K562 (cell line): Measurements from ENCODE around the gene DHX29. TPM values are rescaled to one million over a fixed set of nuclear protein-coding genes. Genes with fewer than 3 reads are reported as not detected.

ENCODE experiments used
- ATAC-seq: fragments of 200-7000 bp; cut with Tn5 transposase; 3 replicates; pipeline ENCODE4 v1.9.1; 2020; ENCODE audit warnings: moderate library complexity
- BruUV-seq: library from RNA; stranded (reverse); fragments of 400-500 nt; replicated peaks from 2 replicates; lab custom pipeline; 2021; lab: Mats Ljungman, UMichigan
- CTCF ChIA-PET: fragments of 300-600 bp; formaldehyde crosslinking; extraction: SDS; loops from one replicate; lab custom pipeline; 2021; ENCODE audit warnings: low intra/inter-chr PET ratio; lab: Yijun Ruan, JAX
- POLR2A ChIA-PET: fragments of 300-600, 350-650 bp; sonication (Branson Sonifier 250); formaldehyde crosslinking; extraction: SDS; loops from one replicate; lab custom pipeline; 2021; ENCODE audit warnings: antibody characterized with exemption, inconsistent platforms; lab: Yijun Ruan, JAX
- DNase-seq, 4 experiments: peaks; one replicate each; pipeline versions ENCODE4 v3.0.0 to v3.0.0-alpha.2; 2011 to 2018; ENCODE audit warnings: low spot score in 3 of 4, mixed read lengths in 3 of 4; ENCODE audit errors: extremely low read depth in 1 of 4
- FAIRE-seq: peaks from 2 replicates; lab custom pipeline; 2011; peaks lifted over from hg19 to GRCh38; lab: Jason Lieb, UNC
- H2AFZ ChIP-seq: 2 replicates; pipeline ENCODE4 v1.6.0; 2011; ENCODE audit warnings: low read depth, low read length, control low read depth, inconsistent platforms
- H3K27ac ChIP-seq: fragments of 200-600 bp; 3 replicates; pipeline ENCODE4 v1.8.0; 2011; ENCODE audit warnings: low read depth, mild to moderate bottlenecking, control low read depth, inconsistent platforms, low read length, moderate library complexity, mixed read lengths; ENCODE audit errors: extremely low read depth
- H3K27me3 ChIP-seq, 2 experiments: fragments of 300-600 bp in 1 of 2; 2 replicates in 1 of 2; 3 replicates in 1 of 2; pipeline versions ENCODE4 v1.6.0 to v1.8.0; 2011; ENCODE audit warnings: inconsistent platforms in 2 of 2, low read length in 2 of 2, mild to moderate bottlenecking in 1 of 2, mixed read lengths in 1 of 2, moderate library complexity in 1 of 2; ENCODE audit not compliant: control insufficient read depth in 2 of 2, insufficient read depth in 2 of 2
- H3K36me3 ChIP-seq: fragments of 300-600 bp; 3 replicates; pipeline ENCODE4 v1.8.0; 2011; ENCODE audit warnings: mild to moderate bottlenecking, low read length, inconsistent platforms; ENCODE audit not compliant: control insufficient read depth, insufficient read depth
- H3K4me1 ChIP-seq, 2 experiments: fragments of 200-600 bp in 1 of 2; replicated peaks in 1 of 2; 2 replicates in 1 of 2; 3 replicates in 1 of 2; pipeline versions ENCODE4 v1.5.1 to v1.8.0; 2011; ENCODE audit warnings: inconsistent platforms in 2 of 2, low read length in 2 of 2, mild to moderate bottlenecking in 1 of 2, mixed read lengths in 1 of 2, moderate library complexity in 1 of 2; ENCODE audit not compliant: control insufficient read depth in 2 of 2, insufficient read depth in 2 of 2
- H3K4me2 ChIP-seq: 2 replicates; pipeline ENCODE4 v1.6.1; 2011; ENCODE audit warnings: low read length, control low read depth, inconsistent platforms, mixed read lengths; ENCODE audit not compliant: insufficient read depth
- H3K4me3 ChIP-seq: fragments of 200-600 bp; sonication (generic), shearing (Covaris generic); 2 replicates; pipeline ENCODE4 v1.5.1; 2016; ENCODE audit warnings: control low read depth, inconsistent platforms
- H3K79me2 ChIP-seq: fragments of 200-600 bp; 3 replicates; pipeline ENCODE4 v1.8.0; 2011; ENCODE audit warnings: low read length, inconsistent platforms; ENCODE audit not compliant: control insufficient read depth, insufficient read depth
- H3K9ac ChIP-seq, 2 experiments: 2 replicates each; pipeline versions ENCODE4 v1.6.0 to v1.6.1; 2011; ENCODE audit warnings: low read depth in 2 of 2, low read length in 2 of 2, control low read depth in 1 of 2, inconsistent platforms in 1 of 2, mild to moderate bottlenecking in 1 of 2, mixed read lengths in 1 of 2; ENCODE audit not compliant: insufficient read depth in 1 of 2
- H3K9me1 ChIP-seq: one replicate; pipeline ENCODE4 v1.6.0; 2011; ENCODE audit warnings: inconsistent platforms, mild to moderate bottlenecking, low read length, moderate library complexity; ENCODE audit not compliant: control insufficient read depth, insufficient read depth
- H3K9me3 ChIP-seq: replicated peaks from 2 replicates; pipeline ENCODE4 v1.5.1; 2011; ENCODE audit warnings: low read depth, low read length, inconsistent platforms; ENCODE audit not compliant: control insufficient read depth, insufficient read depth
- H4K20me1 ChIP-seq: replicated peaks from 2 replicates; pipeline ENCODE4 v1.6.1; 2011; ENCODE audit warnings: low read length, inconsistent platforms, mixed read lengths; ENCODE audit not compliant: control insufficient read depth, insufficient read depth
- CBFA2T2 ChIP-seq: fragments of 450-650 bp; conservative IDR thresholded peaks from 2 replicates; pipeline ENCODE4 v1.6.1; 2017; ENCODE audit warnings: mild to moderate bottlenecking
- FOXA3 ChIP-seq, 2 experiments: fragments of 450-650 bp in 1 of 2; sonication (generic) in 1 of 2; formaldehyde crosslinking; IDR thresholded peaks in 1 of 2; conservative IDR thresholded peaks in 1 of 2; 2 replicates each; pipeline versions ENCODE4 v1.4.0 to v1.8.0; 2020 to 2022; ENCODE audit warnings: mild to moderate bottlenecking in 2 of 2, missing genetic modification reagents in 1 of 2
- FOXK2 ChIP-seq, 2 experiments: fragments of 450-650 bp; IDR thresholded peaks in 1 of 2; conservative IDR thresholded peaks in 1 of 2; 2 replicates each; pipeline ENCODE4 v1.6.1; 2016; ENCODE audit warnings: low read depth in 2 of 2, mild to moderate bottlenecking in 1 of 2
- GTF2E2 ChIP-seq: fragments of 200-800 bp; sonication (Bioruptor generic); IDR thresholded peaks from 2 replicates; pipeline ENCODE4 v1.6.1; 2016; ENCODE audit warnings: missing genetic modification characterization, missing compliant biosample characterization
- RAD21 ChIP-seq, 2 experiments: fragments of 250-450 bp in 1 of 2; fragments of 450-650 bp in 1 of 2; sonication (Bioruptor Pico) in 1 of 2; formaldehyde crosslinking in 1 of 2; IDR thresholded peaks in 1 of 2; conservative IDR thresholded peaks in 1 of 2; 2 replicates each; pipeline versions ENCODE4 v1.4.0 to v1.8.0; 2020 to 2022; ENCODE audit warnings: mild to moderate bottlenecking in 2 of 2, moderate library complexity in 1 of 2
- SMARCA5 ChIP-seq: fragments of 450-650 bp; IDR thresholded peaks from 2 replicates; pipeline ENCODE4 v1.6.1; 2016
- SRSF1 ChIP-seq: fragments of 200-400 bp; formaldehyde crosslinking; IDR thresholded peaks from 2 replicates; pipeline ENCODE4 v1.6.1; 2017; ENCODE audit warnings: mild to moderate bottlenecking, low read depth, low read length, moderate library complexity
- YBX1 ChIP-seq: fragments of 450-650 bp; IDR thresholded peaks from 2 replicates; pipeline ENCODE4 v1.7.1; 2016; ENCODE audit warnings: mild to moderate bottlenecking
- WGBS: fragments of 100-300 bp; shearing (Covaris generic); methylation state at CpG from one replicate; pipeline ENCODE4 v1.1.6; 2016; ENCODE audit warnings: low coverage, mixed read lengths; ENCODE audit not compliant: insufficient coverage; ENCODE audit errors: missing lambda C conversion rate; 5-methylcytosine and 5-hydroxymethylcytosine counted together
- in situ Hi-C: fragments of 300-500 bp; cut with MboI; formaldehyde crosslinking; loops from 4 replicates; pipeline ENCODE4 v1.15.0; 2018; ENCODE audit warnings: inconsistent platforms, mixed read lengths
- intact Hi-C: fragments of 100-400 bp; cut with micrococcal nuclease; formaldehyde crosslinking; loops from 2 replicates; pipeline ENCODE4 v1.14.2; 2022
- polyA plus RNA-seq, 8 experiments: library from polyadenylated mRNA; depleted of rRNA in 4 of 8; stranded (reverse) in 5 of 8; unstranded in 3 of 8; fragments of >200 nt; fragmentation: Nextera tagmentation in 2 of 8; fragmentation: Illumina TruSeq in 1 of 8; extraction: Ambion mirVana in 2 of 8; extraction: Trizol in 1 of 8; gene quantifications; 2 replicates each; pipeline versions ENCODE4 v1.2.1 to v1.2.3, GENCODE V29; 2011 to 2014; ENCODE audit warnings: inconsistent platforms in 1 of 8, missing spikeins in 1 of 8
- total RNA-seq, 7 experiments: library from RNA; depleted of rRNA in 6 of 7; stranded (reverse); fragments of >200 nt in 6 of 7; fragmentation: Illumina TruSeq in 2 of 7; extraction: Trizol in 2 of 7; gene quantifications; 2 replicates each; pipeline versions ENCODE4 v1.2.1 to v1.2.3, GENCODE V29; 2011 to 2021; ENCODE audit warnings: low replicate concordance in 1 of 7
- TF ChIP-seq, protein P1 (sequence below): fragments of 450-650 bp; IDR thresholded peaks from 2 replicates; pipeline ENCODE4 v1.6.1; 2016; ENCODE audit warnings: borderline replicate concordance
- TF ChIP-seq, protein P2 (sequence below), 3 experiments: IDR thresholded peaks in 2 of 3; conservative IDR thresholded peaks in 1 of 3; 2 replicates each; pipeline ENCODE4 v1.5.1; 2011 to 2012; ENCODE audit warnings: low read length in 3 of 3, mild to moderate bottlenecking in 3 of 3, control low read depth in 2 of 3, improper control_type of control experiment in 1 of 3, inconsistent platforms in 1 of 3, low read depth in 1 of 3, mixed read lengths in 1 of 3, moderate library complexity in 1 of 3; ENCODE audit not compliant: insufficient read depth in 2 of 3
- TF ChIP-seq, protein P3 (sequence below): fragments of 250-450 bp; sonication (Bioruptor Pico); IDR thresholded peaks from 2 replicates; pipeline ENCODE4 v1.5.0; 2020; ENCODE audit warnings: mild to moderate bottlenecking, borderline replicate concordance
- TF ChIP-seq, protein P4 (sequence below): fragments of 450-650 bp; formaldehyde crosslinking; IDR thresholded peaks from 2 replicates; pipeline ENCODE4 v1.4.0; 2020; ENCODE audit warnings: mild to moderate bottlenecking, moderate library complexity

The DHX29 gene
- total and polyA plus RNA-seq, 9 of the 15 experiments (the other 6 are each of a cell fraction or from before 2014, with no cell fraction given), result 7.5 to 42.1 (median 25.0) TPM

DNA sequence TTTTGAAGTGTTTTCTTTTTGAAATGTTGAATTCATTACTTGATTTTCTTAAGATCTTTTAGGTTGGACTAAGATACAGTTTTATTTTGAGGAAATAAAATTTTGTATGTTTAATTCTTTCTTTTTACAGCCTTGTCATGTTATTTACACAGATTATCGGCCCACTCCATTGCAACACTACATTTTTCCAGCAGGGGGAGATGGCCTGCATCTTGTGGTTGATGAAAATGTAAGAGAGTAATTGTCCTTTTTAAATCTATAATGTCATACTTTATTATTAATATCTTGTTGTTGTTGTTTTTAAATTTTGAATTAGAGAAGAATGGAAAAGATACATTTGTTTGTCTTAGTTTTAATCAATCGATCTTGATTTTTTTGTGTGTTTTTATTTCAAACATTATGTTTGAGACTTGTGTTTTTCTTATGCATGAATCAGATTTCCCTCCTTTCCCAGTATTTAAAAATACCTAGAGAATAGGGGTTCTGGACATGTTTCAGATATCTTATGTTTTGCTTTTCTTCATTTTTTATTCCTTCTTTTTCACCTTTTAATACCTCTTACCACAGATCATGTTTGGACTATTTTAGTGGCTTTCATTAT is 37.0 kb upstream of the DHX29 start:
- no peaks in the 10 kb centered on the region for H3K27me3 ChIP-seq
- CTCF ChIA-PET, result interaction anchor here (1.6 kb wide), 1 partner anchor 348 kb away, joined by 5 read pairs; no protein-coding TSS in a partner anchor
- no TSS peak for BruUV-seq
- H3K9me1 ChIP-seq, result no peaks in the 10 kb centered on the region
- no peaks in the 10 kb centered on the region for H3K9me3 ChIP-seq
- H3K4me3 ChIP-seq, result no peak overlapping the region
- intact Hi-C loops, result loop anchor here (5.0 kb wide), 1 partner anchor 348 kb away; no protein-coding TSS in a partner anchor
- H3K4me1 ChIP-seq, result no peaks in the 10 kb centered on the region
- peak; percentile 68; the same call in 2 of the 3 replicates for ATAC-seq
- in situ Hi-C loops, result no loop called here
- H3K4me2 ChIP-seq, result no peak overlapping the region
- no peak overlapping the region for H3K27ac ChIP-seq
- DNase-seq, result peak; percentile 30 to 66 (median 42)
- H4K20me1 ChIP-seq, result no peaks in the 10 kb centered on the region
- POLR2A ChIA-PET, result no interaction called here
- WGBS, result 16% methylated on average over 2 of the region's 2 CpGs
- H2AFZ ChIP-seq, result no peak overlapping the region
- 0 out of 3 replicates have a peak, but pooled peaks cover 5% of the 10 kb centered on the region for H3K79me2 ChIP-seq
- FAIRE-seq, result peak; percentile 80
- no peak overlapping the region for H3K9ac ChIP-seq
- peaks cover 94% of the 10 kb centered on the region for H3K36me3 ChIP-seq
- TF ChIP-seq YBX1 (no peak), SRSF1 (no peak), FOXA3 (CRISPR knock-in tag; conservative IDR thresholded peaks at IDR 0.05 in 1 of 2, IDR thresholded peaks at IDR 0.05 in 1 of 2) (peak; percentile 47 to 68; a peak in 2 of 4 replicates), FOXK2 (conservative IDR thresholded peaks at IDR 0.05 in 1 of 2, IDR thresholded peaks at IDR 0.05 in 1 of 2; ENCODE audit: low read depth in 2 of 2) (0 out of 4 replicates have a peak, but pooled peaks have one; percentile 21 to 29), RAD21 (CRISPR knock-in tag; conservative IDR thresholded peaks at IDR 0.05 in 1 of 2, IDR thresholded peaks at IDR 0.05 in 1 of 2) (peak in 1 of 2 experiments; percentile 53; a peak in 3 of 4 replicates), CBFA2T2 (no peak), GTF2E2 (tag) (no peak), SMARCA5 (no peak)
- TF ChIP-seq, protein P1, sequence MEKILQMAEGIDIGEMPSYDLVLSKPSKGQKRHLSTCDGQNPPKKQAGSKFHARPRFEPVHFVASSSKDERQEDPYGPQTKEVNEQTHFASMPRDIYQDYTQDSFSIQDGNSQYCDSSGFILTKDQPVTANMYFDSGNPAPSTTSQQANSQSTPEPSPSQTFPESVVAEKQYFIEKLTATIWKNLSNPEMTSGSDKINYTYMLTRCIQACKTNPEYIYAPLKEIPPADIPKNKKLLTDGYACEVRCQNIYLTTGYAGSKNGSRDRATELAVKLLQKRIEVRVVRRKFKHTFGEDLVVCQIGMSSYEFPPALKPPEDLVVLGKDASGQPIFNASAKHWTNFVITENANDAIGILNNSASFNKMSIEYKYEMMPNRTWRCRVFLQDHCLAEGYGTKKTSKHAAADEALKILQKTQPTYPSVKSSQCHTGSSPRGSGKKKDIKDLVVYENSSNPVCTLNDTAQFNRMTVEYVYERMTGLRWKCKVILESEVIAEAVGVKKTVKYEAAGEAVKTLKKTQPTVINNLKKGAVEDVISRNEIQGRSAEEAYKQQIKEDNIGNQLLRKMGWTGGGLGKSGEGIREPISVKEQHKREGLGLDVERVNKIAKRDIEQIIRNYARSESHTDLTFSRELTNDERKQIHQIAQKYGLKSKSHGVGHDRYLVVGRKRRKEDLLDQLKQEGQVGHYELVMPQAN, result no peak
- TF ChIP-seq, protein P2, sequence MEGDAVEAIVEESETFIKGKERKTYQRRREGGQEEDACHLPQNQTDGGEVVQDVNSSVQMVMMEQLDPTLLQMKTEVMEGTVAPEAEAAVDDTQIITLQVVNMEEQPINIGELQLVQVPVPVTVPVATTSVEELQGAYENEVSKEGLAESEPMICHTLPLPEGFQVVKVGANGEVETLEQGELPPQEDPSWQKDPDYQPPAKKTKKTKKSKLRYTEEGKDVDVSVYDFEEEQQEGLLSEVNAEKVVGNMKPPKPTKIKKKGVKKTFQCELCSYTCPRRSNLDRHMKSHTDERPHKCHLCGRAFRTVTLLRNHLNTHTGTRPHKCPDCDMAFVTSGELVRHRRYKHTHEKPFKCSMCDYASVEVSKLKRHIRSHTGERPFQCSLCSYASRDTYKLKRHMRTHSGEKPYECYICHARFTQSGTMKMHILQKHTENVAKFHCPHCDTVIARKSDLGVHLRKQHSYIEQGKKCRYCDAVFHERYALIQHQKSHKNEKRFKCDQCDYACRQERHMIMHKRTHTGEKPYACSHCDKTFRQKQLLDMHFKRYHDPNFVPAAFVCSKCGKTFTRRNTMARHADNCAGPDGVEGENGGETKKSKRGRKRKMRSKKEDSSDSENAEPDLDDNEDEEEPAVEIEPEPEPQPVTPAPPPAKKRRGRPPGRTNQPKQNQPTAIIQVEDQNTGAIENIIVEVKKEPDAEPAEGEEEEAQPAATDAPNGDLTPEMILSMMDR (IDR thresholded peaks at IDR 0.05 in 2 of 3, conservative IDR thresholded peaks at IDR 0.05 in 1 of 3; ENCODE audit: insufficient read depth in 2 of 3, low read depth in 1 of 3, low read length in 3 of 3), result peak; percentile 54 to 65 (median 64); a peak in 5 of 6 replicates
- TF ChIP-seq, protein P3, sequence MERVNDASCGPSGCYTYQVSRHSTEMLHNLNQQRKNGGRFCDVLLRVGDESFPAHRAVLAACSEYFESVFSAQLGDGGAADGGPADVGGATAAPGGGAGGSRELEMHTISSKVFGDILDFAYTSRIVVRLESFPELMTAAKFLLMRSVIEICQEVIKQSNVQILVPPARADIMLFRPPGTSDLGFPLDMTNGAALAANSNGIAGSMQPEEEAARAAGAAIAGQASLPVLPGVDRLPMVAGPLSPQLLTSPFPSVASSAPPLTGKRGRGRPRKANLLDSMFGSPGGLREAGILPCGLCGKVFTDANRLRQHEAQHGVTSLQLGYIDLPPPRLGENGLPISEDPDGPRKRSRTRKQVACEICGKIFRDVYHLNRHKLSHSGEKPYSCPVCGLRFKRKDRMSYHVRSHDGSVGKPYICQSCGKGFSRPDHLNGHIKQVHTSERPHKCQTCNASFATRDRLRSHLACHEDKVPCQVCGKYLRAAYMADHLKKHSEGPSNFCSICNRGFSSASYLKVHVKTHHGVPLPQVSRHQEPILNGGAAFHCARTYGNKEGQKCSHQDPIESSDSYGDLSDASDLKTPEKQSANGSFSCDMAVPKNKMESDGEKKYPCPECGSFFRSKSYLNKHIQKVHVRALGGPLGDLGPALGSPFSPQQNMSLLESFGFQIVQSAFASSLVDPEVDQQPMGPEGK (CRISPR knock-in tag), result no peak
- TF ChIP-seq, protein P4, sequence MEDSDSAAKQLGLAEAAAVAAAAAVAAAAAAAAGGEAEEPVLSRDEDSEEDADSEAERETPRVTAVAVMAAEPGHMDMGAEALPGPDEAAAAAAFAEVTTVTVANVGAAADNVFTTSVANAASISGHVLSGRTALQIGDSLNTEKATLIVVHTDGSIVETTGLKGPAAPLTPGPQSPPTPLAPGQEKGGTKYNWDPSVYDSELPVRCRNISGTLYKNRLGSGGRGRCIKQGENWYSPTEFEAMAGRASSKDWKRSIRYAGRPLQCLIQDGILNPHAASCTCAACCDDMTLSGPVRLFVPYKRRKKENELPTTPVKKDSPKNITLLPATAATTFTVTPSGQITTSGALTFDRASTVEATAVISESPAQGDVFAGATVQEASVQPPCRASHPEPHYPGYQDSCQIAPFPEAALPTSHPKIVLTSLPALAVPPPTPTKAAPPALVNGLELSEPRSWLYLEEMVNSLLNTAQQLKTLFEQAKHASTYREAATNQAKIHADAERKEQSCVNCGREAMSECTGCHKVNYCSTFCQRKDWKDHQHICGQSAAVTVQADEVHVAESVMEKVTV (CRISPR knock-in tag), result 0 out of 2 replicates have a peak, but pooled peaks have one; percentile 6
